ENCODE results near the gene HERC5.
"Not testable (repeated sequence)": the region's sequence is repeated elsewhere in the genome, so short reads cannot be mapped to it uniquely, and the experiment has no call there.

Gene HERC5

DNA sequence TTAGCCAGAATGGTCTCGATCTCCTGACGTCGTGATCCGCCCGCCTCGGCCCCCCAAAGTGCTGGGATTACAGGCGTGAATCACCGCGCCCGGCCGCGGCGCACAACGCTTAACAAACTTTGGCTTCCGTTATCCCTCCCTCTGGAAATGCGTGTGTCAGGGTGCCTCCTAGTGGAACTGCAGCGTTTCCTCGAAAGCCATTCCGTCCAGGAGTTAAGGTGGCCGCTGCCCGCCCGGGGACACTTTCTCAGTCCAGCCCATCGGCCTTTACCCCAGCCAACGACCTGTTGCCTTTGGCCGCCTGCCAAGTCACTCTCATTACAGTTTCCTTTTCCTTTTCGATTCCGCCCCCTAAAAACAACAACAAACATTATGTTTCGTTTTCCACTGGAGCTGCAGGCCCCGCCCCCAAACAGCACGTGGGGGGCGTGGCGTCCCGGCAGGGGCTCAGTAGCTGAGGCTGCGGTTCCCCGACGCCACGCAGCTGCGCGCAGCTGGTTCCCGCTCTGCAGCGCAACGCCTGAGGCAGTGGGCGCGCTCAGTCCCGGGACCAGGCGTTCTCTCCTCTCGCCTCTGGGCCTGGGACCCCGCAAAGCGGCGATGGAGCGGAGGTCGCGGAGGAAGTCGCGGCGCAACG lies at the start of gene HERC5:
HERC5 (plus strand) TSS at position 450 of the 637 bp plus-strand sequence; CDS start at position 601, 151 bp downstream.
- no peak for FAIRE-seq

GRCh38 chr4:88409206-88409605 lies 47.7 kb upstream of the HERC5 start:
- no peak for FAIRE-seq

DNA sequence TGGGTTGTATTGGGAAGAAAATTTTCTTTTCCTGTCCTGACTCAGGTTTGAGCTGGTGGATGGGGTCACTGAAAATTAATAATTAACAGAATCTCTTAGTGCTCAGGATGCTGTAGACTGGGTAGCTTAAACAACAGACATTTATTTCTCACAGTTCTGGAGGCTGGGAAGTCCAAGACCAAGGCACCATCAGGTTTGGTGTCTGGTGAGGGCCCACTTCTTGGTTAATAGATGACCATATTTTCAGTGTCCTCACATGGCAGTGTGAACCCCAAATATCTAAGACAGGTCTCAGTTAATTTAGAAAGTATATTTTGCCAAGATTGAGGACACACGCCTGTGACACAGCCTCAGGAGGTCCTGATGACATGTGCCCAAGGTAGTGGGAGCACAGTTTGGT lies 47.1 kb upstream of the HERC5 start:
- FAIRE-seq: no peak

DNA sequence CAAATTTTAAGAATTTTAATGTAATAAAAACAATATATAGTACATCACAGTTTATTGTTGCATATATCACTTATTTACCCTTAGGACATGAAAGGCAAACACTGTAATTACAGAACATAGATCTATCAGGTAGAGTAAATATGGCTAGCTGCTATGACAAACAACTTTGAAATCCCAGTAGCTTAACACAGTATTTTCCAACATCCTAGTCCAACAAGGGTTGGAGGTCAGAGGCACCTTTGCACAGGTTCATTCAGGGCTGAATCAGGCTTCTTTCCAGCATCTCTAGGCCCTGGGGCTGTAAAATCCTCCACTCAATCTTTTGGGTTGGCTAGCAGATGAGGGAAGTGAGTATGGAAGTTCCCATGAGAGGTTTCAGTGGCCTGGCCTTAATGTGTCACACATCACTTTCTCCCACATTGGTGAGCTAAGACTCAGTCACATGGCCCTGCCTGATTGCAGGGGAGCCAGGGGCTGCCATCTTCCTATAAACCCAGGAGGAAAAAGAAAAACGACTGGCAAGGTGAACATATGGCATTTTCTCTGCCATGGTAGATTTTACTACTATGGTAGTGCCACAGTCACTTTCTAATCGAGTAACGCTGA lies 45.3 kb upstream of the HERC5 start:
- FAIRE-seq: no peak

- FAIRE-seq: no peak
Measured at GRCh38 chr4:88413801-88414200, 43.1 kb upstream of the HERC5 start.

DNA sequence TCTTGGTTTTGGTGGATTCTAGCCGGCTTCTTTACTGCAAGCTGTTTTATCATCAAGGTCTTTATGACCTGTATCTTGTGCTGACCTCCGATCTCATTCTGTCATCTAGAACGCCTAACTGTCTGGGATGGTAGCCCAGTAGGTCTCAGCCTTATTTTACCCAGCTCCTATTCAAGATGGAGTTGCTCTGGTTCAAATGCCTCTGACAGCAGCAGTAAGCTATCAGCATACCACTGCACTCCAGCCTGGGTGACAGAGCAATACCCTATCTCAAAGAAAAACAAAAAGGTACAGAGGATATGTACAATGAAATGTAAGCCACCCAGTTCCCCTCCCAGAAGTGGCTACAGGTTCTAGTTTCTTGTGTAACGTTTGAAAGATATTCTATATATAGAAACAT lies 42.2 kb upstream of the HERC5 start:
- FAIRE-seq: no peak

DNA sequence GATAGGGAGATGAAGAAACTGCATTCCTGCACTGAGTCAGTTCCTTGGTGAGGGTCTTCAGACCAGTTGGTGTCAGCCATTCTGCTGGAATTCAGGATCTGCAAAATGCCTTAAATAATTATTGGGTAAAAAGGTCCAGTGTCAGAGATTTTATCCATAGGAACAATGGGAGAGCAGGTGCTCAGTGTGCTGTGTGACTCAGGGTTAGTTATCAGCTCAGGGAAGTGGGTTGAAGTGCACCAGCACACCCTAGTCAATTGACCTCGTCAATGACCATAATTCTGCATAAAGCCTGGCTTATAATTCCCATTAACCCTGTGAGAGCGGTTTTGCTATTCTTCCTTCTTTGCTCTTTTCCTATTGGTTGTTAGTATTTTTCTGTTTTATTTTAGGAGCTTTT lies 40.9 kb upstream of the HERC5 start:
- FAIRE-seq: no peak

GRCh38 chr4:88418411-88418810 lies 38.5 kb upstream of the HERC5 start:
- FAIRE-seq: no peak

DNA sequence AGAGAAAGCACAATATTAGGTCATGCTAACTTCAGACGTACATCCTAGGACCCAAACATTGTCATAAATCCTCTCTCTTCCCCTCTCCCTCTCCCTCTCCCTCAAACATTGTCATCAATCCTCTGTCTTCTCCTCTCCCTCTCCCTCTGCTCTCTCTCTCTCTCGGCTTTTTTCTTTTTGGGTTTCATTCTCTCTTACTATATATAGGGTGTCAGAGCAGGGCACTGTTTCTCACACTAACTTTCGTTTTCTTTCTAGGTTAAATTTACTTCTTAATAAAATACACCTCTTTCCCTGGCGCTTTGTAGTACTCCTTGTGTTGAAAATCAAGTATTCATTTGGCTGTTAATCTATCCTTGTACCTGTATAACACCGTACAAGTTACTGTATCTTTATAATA lies 37.0 kb upstream of the HERC5 start:
- FAIRE-seq: no peak

DNA sequence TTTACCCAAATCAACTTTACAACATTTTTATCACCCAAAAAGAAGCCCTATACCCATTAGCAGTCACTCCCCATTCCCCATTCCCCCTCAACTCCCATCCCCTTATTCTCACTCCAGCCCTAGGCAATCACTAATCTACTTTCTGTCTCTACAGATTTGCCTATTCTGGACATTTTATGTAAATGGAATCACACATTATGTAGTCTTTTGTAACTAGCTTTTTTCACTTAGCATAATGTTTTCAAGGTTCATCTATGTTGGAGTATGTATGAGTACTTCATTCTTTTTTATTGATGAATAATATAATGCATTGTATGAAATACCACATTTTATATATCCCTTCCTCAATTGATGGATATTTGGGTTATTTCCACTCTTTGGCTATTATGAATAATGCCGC lies 36.1 kb upstream of the HERC5 start:
- no peak for FAIRE-seq

DNA sequence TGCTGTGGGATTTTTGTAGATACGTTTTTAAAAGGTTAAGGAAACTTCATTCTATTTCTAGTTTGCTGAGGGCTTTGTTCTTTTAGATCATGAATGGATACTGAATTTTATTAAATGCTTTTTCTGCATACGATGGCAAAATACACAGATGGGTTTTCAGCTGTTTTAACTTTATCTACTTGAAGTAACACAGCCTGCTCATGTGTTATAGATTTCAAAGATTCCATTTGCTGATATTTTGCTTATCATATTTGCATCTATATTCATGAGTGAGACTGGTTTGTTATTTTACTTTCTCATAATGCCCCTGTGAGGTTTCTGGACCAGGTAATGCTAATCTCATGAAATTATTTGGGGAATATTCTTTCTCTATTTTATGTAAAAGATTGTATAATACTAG lies 34.5 kb upstream of the HERC5 start:
- no peak for FAIRE-seq

DNA sequence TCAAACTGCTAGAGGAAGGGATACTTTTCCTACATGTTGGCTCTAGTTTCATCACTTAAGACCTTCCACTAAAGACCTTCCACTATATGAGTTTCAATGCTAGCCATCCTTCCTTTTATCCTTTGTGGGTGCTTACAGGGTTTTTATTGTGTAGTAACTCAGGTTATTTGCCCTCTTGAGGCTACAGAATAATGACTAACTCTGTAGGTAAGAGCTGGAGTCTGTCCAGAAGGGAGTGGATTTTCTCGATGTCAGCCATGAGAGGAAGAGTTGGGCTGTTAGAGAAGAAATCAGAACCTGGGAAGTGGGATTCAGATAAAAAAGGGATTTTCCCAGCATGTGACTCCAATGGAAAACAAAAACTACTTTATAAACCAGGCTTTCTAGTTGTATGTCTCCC lies 27.5 kb upstream of the HERC5 start:
- FAIRE-seq: no peak

GRCh38 chr4:88435987-88436693 lies 20.8 kb upstream of the HERC5 start:
- no peak for FAIRE-seq

DNA sequence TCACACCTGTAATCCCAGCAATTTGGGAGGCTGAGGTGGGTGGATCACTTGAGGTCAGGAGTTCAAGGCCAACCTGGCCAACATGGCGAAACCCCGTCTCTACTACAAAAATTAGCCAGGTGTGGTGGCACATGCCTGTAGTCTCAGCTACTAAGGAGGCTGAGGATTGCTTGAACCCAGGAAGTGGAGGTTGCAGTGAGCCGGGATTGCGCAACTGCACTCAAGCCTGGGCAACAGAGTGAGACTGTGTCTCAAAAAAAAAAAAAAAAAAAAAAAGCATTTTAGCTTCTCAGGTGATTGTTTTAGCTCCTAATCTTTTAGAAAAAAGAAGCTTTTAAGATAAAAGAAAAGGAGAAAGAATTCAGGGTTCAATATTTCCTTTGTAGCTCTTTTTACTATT lies 19.0 kb upstream of the HERC5 start:
- not testable (repeated sequence) for FAIRE-seq

DNA sequence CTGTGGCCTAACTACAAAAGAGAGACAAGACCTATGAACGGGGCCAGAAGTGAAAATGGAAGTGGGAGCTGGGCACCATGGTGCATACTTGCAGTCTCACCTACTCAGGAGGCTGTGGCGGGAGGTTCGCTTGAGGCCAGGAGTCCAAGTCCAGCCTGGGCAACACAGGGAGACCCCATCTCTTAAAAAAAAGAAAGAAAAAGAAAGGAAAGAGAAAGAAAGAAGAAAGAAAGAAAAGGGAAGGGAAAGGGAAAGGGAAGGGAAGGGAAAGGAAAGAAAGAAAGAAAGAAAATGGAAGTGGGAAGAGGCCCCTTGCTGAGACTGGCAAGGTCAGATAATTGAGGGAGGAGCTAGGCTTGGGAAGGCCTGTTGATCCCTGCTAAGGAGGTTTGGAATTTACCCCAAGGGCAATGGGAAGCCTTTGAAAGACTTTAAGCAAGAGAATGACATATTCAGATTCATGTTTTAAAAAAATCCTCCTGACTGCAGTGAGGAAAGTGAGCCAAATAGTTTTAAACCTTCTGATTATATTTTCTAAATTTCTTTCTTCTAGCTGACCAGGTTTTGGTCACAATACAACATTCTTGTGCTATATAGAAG lies 17.7 kb upstream of the HERC5 start:
- FAIRE-seq: no peak

GRCh38 chr4:88440146-88440545 lies 16.8 kb upstream of the HERC5 start:
- no peak for FAIRE-seq

GRCh38 chr4:88441696-88442095 lies 15.2 kb upstream of the HERC5 start:
- FAIRE-seq: no peak

DNA sequence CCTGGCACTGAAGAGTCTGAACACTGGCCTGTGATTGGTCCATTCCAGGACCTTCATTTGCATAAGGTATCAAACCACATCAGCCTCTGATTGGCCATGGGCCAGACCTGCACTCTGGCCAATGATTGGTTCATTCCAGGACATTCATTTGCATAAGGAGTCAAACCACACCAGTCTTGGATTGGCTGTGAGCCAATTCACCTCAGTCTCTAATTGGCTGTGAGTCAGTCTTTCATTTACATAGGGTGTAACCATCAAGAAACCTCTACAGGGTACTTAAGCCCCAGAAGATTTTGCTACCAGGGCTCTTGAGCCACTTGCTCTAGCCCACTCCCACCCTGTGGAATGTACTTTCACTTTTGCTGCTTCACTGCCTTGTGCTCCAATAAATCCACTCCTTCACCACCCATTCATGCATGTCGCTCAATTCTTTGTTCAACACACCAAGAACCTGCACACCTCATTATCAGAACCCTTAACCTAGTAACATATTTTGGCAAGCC lies 14.2 kb upstream of the HERC5 start:
- FAIRE-seq: no peak

DNA sequence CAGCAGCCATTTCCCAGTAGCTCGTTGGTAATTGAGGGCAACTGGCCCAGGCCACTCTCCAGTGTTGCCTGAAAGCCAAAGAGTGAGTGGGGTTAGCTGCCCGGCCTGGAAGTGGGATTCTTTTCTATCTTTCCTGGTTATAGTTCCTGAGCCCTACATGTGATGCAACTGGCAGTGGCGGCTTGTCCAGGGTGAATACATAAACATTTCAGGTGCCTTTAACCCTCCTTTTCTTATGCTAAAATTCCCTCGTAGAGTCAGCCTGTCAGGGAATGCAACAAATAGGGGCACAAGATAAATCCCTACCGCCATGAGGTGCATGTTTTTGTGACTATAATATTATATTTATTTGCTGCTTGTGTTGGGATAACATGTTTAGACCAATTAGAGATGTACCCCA lies 13.4 kb upstream of the HERC5 start:
- FAIRE-seq: no peak

DNA sequence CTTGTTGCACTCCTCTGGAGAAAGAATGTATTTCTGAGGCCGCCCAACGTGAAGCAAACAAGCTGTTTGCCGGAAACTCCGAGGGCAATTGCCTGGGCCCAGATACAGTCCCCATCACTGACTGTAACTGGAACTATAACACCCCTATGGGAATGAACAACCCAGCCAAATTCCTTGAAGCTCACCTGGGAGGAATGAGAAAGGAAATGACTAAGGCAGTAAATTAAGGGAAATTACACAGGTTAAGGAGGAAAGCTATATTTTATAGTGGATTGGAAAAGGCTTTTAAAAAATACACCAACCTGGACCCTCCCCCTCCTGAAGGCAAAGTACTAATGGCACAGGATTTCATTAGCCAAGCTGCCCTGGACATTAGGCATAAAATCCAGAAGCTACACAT lies 11.7 kb upstream of the HERC5 start:
- no peak for FAIRE-seq

GRCh38 chr4:88446124-88446523 lies 10.8 kb upstream of the HERC5 start:
- FAIRE-seq: no peak

DNA sequence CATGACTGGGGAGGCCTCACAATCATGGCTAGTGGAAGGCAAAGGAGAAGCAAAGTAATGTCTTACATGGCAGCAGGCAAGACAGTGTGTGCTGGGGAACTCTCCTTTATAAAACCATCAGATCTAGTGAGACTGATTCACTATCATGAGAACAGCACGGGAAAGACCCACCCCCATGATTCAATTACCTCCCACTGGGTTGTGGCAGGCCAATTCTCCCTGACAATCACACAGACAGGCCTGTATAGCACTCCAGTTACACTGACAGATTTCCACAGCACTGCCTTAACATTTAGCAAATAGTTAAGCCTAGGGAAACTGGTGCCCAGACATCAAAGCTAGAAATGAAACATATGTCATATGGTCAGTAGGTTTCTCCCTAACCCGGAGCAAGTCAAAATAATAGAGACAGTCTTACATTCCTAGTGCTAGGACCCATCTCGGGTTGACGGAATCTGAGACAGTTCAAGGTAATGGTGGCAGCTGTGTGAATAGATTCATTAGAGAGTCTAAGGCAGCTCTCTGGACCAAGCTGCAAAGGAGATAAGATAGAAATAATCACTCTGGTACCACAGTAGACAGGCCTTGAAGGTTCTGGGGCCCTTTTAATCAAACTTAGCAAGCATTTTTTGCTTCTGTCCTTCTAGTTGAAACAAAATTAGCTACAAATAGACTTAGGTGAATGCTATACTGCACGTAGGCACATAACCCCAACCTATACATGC lies 9.4 kb upstream of the HERC5 start:
- no peak for FAIRE-seq

GRCh38 chr4:88448211-88448765 lies 8.6 kb upstream of the HERC5 start:
- not testable (repeated sequence) for FAIRE-seq

Data from A204.1 (cell line).